HG03280 (cell line): ENCODE measurements around the gene DMXL2.
"Not testable (repeated sequence)": the region's sequence is repeated elsewhere in the genome, so short reads cannot be mapped to it uniquely, and the experiment has no call there.

Experiments used
- ATAC-seq: cut with Tn5 transposase; IDR thresholded peaks from one replicate; pipeline ENCODE4 v1.9.1; 2021; ENCODE audit warnings: mild to moderate bottlenecking, moderate library complexity; ENCODE audit not compliant: unreplicated experiment

The DMXL2 gene, protein sequence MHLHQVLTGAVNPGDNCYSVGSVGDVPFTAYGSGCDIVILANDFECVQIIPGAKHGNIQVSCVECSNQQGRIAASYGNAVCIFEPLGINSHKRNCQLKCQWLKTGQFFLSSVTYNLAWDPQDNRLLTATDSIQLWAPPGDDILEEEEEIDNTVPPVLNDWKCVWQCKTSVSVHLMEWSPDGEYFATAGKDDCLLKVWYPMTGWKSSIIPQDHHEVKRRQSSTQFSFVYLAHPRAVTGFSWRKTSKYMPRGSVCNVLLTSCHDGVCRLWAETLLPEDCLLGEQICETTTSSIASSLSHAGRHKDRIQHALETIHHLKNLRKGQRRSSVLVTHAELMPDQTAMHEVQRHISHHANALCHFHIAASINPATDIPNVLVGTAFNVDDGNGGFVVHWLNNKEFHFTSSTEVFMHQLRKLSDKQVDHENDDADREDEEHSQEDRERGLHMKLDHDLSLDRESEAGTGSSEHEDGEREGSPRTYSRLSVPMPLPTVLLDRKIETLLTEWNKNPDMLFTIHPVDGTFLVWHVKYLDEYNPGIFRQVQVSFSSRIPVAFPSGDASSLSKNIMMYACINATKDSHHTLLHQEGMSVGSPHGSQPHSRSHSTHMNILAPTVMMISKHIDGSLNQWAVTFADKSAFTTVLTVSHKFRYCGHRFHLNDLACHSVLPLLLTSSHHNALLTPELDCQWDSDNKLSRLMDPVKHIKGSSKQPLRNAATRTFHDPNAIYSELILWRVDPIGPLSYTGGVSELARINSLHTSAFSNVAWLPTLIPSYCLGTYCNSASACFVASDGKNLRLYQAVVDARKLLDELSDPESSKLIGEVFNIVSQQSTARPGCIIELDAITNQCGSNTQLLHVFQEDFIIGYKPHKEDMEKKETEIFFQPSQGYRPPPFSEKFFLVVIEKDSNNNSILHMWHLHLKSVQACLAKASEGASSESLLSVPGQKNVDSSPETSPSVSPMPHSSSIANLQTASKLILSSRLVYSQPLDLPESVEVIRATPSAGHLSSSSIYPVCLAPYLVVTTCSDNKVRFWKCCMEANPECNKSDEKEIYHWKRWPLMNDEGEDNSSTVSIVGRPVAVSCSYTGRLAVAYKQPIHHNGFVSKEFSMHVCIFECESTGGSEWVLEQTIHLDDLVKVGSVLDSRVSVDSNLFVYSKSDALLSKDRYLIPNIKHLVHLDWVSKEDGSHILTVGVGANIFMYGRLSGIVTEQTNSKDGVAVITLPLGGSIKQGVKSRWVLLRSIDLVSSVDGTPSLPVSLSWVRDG (N-terminal part only)

DNA sequence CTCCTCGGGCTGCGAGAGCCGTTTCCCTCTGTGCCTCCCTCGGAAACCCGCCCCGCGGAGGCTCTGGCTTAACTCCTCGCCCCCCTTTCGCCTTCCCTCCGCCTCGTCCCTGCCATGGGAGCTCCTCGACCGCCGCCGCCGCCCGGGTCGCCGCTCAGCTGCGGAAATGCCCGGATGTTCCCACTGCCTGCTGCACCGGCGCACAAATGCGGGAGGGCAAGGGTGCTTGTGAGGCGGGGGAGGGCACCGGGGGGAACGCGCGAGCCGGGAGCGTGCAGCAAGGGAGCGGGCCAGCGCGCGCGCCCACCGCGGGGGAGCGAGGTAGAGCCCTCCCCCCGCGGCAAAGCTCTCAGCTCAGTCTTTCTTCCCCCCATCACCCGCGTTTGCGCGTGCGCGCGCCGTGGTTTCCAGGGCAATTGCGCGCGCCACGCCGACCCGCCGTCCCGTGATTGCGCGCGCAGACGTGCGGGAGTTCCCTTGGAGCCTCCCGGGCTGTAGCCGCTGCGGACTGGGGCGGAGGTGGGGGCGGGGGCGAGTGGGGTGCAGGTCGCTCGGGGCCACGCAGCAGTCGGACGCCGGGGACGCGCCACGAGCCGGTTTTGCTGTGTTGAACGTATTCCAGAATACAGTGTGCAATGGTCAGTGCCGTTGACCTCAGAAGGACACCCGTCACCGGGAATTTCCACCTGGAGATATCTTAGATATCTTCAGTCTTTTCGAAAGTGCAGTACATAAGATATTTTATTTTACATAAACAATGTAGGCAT is at the start of gene DMXL2:
TSS of gene DMXL2 (minus strand) at position 168 of the 767 bp plus-strand sequence. CDS start 226 bp downstream, outside the sequence.
- peak; percentile 49 for ATAC-seq

DNA sequence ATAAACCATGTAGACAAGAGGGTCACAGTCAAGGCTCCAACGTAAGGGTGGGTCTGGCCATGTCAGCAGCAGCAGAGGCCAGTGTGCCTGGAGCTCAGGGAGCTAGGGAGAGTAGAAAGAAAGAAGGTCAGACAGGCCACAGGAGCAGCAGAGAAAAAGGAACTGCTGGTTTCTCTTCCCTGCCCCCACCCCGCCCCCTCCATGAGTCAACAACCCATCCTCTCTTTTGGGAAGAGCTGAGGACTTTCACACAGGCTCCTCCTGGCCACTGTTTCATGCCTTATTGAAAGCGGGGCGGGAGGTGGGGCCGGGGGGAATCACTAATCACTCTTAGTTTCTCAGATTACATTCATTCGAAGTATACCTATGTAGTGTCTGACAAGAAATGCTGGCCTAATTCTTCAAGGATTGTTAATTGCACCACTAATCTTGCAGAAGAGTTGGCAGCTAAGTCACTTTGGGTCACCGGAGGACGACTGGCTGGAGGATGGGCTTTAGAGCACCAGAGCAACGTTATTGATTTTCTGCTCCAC is 49.6 kb upstream of the DMXL2 start:
- no peak for ATAC-seq

- ATAC-seq, result no peak
Observed at GRCh38 chr15:51669381-51669780, 46.8 kb upstream of the DMXL2 start.

GRCh38 chr15:51668446-51668845 is 45.9 kb upstream of the DMXL2 start:
- no peak for ATAC-seq

DNA sequence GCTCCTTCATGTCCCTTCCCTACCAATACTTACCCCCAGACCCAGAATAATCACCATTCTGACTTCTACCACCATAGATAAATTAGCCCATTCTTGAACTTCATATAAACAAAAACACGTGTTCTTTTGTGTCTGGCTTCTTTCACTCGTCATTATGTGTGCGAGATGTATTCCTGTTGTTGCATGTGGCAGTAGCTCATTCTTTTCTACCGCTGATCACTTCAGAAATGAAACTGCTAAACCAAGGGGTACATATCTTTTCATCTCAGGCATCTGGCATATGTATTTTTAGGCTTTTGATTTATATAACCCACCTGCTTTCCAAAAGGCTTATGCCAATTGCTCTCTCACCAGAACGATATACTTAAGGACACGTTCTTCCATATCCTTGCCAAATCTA is 44.9 kb upstream of the DMXL2 start:
- ATAC-seq, result no peak

DNA sequence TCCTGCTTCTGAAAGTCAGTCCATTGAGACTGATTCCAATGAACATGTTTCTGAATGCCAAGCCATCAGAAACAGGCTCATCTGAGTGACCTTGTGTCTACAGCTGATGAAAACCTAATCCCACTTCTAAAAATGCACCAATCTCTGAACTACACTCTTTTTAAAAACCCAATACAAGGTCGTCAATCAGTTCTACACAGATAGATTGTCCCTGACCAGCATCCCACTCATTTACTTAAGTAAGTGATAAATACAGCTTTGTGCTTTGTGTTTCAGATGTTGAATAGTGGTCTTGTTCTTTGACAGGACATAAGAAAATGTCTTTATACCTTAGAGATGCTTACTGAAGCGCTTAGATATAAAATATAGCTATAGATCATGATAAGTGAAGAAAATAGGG is 38.5 kb upstream of the DMXL2 start:
- ATAC-seq, result no peak

DNA sequence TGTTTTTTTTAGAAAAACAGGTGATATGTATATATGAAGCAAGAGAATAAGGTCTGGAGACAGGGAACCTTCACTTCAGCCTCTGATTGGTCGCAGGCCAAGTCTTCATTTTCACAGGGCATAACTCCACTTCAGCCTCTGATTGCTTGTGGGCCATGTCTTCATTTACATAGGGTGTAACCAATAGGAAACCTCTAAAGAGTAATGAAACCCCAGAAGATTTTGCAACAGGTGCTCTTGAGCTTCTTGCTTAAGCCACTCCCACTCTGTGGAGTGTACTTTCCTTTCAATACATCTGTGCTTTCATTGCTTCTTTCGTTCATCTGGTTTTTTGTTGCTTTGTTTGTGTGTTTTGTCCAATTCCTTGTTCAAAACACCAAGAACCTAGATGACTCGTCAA is 36.1 kb upstream of the DMXL2 start:
- no peak for ATAC-seq

DNA sequence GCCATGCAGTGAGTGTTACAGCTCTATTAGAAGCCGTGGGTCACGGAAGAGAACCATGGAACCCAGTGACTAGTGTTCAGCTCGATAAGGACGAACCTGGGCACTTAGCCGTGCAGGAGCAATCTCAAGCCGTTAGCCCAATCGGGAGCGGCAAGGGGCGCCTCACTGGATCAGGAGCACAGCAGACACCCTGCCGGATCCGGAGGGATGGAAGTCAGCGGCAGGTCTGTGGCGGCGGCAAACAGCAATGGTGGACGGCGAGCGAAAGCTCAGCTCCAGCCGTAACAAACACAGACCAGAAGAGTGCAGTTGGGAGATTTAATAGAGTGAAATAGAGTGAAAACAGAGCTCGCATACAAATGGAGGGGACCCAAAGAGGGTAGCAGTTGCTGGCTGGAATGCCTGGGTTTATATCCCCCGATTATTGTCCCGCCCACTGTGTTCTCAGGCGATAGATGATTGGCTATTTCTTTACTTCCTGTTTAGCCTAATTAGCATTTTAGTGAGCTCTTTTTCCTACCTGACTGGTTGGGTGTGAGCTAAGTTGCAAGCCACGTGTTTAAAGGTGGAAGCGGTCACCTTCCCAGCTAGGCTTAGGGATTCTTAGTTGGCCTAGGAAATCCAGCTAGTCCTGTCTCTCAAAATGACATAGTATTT is 33.0 kb upstream of the DMXL2 start:
- ATAC-seq, result not testable (repeated sequence)

DNA sequence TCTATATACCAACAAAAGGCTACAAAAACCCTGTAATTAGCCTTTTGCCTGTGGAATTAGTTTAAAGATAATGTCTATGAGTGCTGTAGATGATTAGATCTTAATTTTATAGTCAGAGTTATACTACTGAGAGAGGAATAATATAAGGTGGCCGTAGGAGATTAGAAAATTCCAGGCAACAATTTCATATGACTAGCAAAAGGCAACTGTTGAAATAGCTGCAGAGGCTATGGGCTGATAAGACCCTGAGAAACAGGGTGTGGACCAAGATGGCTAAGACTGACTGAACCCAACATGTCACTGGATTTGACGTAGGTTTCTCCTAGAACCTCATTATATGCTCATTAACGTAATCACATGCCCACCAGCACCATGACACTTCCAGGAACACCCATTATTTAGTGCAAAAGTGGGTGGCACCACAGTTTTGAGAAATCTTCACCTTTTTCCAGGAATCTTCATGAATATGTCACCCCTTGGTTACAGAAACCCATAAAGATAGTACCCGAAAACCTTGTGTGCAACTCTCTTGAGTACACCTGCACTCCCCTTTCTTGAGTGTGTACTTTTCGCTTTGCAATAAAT is 29.6 kb upstream of the DMXL2 start:
- no peak for ATAC-seq

- ATAC-seq, result no peak
Observed at GRCh38 chr15:51649659-51650521, 27.3 kb upstream of the DMXL2 start.

DNA sequence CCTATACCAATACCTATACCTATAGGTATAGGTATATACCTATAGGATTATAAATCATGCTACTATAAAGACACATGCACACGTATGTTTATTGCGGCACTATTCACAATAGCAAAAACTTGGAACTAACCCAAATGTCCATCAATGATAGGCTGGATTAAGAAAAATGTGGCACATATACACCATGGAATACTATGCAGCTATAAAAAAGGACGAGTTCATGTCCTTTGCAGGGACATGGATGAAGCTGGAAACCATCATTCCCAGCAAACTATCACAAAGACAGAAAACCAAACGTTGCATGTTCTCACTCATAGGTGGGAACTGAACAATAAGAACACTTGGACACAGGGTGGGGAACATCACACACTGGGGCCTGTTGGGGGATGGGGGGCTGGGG is 26.1 kb upstream of the DMXL2 start:
- not testable (repeated sequence) for ATAC-seq

DNA sequence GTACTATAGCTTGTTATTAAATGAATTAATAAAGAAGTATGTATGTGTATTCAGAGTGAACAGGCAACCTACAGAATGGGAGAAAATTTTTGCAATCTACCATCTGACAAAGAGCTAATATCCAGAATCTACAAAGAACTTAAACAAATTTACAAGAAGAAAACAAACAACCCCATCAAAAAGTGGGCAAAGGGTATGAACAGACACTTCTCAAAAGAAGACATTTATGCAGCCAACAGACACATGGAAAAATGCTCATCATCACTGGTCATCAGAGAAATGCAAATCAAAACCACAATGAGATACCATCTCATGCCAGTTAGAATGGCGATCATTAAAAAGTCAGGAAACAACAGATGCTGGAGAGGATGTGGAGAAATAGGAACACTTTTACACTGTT is 25.5 kb upstream of the DMXL2 start:
- not testable (repeated sequence) for ATAC-seq

- ATAC-seq, result no peak
Observed at GRCh38 chr15:51647128-51647562, 24.6 kb upstream of the DMXL2 start.

DNA sequence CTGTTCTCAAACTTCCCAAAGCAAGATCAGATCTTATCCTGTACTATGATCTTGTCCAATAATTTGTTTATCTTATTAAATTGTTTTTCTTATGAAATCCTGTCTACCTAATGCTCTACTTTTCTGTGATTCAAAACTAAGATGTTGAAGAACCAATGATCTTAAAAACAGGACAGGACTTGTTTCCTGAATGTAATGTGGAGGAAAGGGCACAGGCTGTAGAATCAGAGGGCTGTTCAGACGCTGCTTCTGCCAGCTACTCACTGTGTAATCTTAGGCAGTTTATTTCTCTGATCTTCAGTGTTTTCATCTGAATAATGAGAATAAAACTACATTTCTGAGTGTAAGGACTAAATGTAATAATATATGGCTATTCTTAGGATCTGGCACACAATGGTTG is 20.1 kb upstream of the DMXL2 start:
- no peak for ATAC-seq

DNA sequence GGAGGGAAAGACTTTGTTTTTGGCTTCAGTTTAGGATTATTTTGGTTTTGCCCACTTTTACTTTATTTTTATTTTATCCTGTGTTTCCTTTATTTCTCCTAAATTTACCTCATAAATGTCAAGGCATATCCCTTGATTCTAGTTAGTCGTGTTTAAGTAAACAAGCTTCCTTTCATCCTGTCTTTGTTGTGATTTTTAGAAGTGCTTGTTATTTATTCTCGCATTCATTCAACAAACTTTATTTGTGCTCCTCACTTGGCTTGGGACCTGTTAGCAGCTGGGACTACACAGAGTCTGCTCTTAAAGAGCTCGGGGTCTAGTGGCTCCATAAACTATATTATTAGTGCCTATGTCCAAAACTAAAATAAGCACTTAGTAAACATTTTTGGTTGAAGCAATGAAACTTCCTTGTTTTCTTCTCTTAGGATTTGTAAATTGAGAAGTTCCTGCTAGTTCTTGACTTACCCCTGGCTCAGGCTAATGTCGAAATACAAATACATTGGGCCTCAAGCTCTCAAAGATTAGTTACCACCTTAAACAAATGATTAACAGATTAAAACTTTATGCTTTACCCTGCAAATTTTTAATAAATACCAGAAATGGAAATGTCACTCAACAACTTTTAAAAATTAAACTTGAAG is 19.0 kb upstream of the DMXL2 start:
- no peak for ATAC-seq

DNA sequence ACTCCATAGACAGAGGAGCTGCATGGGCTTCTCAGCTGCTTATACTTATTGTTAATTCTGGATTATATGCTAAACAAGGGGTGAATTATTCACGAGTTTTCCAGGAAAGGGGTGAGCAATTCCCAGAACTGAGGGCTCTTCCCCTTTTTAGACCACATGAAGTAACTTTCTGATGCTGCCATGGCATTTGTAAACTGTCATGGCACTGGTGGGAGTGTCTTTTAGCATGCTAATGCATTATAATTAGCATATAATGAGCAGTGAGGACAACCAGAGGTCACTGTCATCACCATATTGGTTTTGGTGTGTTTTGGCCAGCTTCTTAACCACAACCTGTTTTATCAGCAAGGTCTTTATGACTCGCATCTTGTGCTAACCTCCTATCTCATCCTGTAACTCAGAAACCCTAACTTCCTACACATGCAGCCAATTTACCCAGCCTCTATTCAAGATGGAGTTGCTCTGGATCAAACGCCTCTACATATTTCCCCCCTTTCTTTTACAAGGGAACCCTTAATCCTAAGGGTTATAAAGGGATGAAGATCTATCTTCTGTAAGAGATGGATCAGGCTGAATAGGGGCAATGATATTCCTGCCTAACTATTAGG is 12.1 kb upstream of the DMXL2 start:
- ATAC-seq, result no peak

GRCh38 chr15:51629612-51630011 is 7.0 kb upstream of the DMXL2 start:
- no peak for ATAC-seq
